Stomach (tissue), 4 donors: ENCODE data around the gene CRTAP.

Experiments used
- CTCF ChIP-seq, 7 experiments: fragments of 450-650 bp in 4 of 7; fragments of 200-600 bp in 3 of 7; sonication (generic) in 3 of 7; IDR thresholded peaks; one replicate each; pipeline ENCODE4 v1.5.1; 2016 to 2019; ENCODE audit warnings: antibody characterized with exemption in 7 of 7, control low read depth in 2 of 7, mild to moderate bottlenecking in 1 of 7
- EP300 ChIP-seq: sonication (generic); formaldehyde crosslinking; IDR thresholded peaks from one replicate; pipeline ENCODE4 v1.6.1; 2017; ENCODE audit warnings: antibody characterized with exemption
- POLR2AphosphoS5 ChIP-seq, 3 donors: sonication (generic); formaldehyde crosslinking; IDR thresholded peaks; one replicate each; pipeline ENCODE4 v1.6.1; 2016; ENCODE audit warnings: antibody characterized with exemption in 3 of 3

DNA sequence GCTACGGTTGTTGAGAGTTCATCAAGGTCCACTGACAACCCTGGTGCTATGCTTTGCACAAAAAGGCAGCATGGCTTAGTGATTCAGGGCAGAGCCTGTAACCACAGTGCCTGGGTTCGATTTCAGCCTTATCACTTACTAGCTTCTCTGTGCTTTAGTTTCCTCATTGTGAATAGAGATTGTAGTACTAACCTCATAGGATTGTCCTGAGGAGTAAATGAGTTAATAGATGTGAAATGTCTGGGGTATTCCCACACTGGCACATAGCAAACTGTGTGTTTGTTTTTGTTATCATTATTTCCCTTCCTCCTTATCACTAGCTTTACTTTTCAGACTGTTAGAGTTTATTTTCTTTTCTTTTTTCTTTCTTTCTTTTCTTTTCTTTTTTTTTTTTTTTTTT, 16.3 kb downstream of the CRTAP start:
- no peak for TF ChIP-seq POLR2AphosphoS5 (IDR thresholded peaks at IDR 0.05)
- no peak for TF ChIP-seq CTCF (IDR thresholded peaks at IDR 0.05)
- no peak for TF ChIP-seq EP300
